Thymus (tissue), 14 donors: ENCODE results near the gene OTX2. TPM values are rescaled to one million over a fixed set of nuclear protein-coding genes. Genes with fewer than 3 reads are reported as not detected.

Experiments
- DNase-seq, 9 donors: peaks; one replicate each; pipeline ENCODE4 v3.0.0-alpha.2; 2013; ENCODE audit warnings: low spot score in 9 of 9, low read depth in 6 of 9, missing footprints in 1 of 9
- H3K27ac ChIP-seq, 2 donors: one replicate each; pipeline ENCODE4 v1.5.1; 2013; ENCODE audit warnings: control low read depth in 1 of 2, low read depth in 1 of 2, low read length in 1 of 2, mild to moderate bottlenecking in 1 of 2, moderate library complexity in 1 of 2
- H3K27me3 ChIP-seq, 2 donors: one replicate each; pipeline ENCODE4 v1.5.1; 2013; ENCODE audit warnings: low read length in 1 of 2; ENCODE audit not compliant: control insufficient read depth in 2 of 2, insufficient read depth in 1 of 2
- H3K36me3 ChIP-seq, 2 donors: one replicate each; pipeline ENCODE4 v1.5.1; 2013; ENCODE audit warnings: low read length in 1 of 2, mild to moderate bottlenecking in 1 of 2, moderate library complexity in 1 of 2; ENCODE audit not compliant: control insufficient read depth in 2 of 2, insufficient read depth in 2 of 2
- H3K4me1 ChIP-seq, 2 donors: one replicate each; pipeline ENCODE4 v1.5.1; 2013; ENCODE audit warnings: low read length in 2 of 2; ENCODE audit not compliant: control insufficient read depth in 2 of 2, insufficient read depth in 2 of 2
- H3K4me3 ChIP-seq, 2 donors: one replicate each; pipeline ENCODE4 v1.5.1; 2013; ENCODE audit warnings: low read length in 2 of 2, control low read depth in 1 of 2, mild to moderate bottlenecking in 1 of 2
- H3K9me3 ChIP-seq, 2 donors: one replicate each; pipeline ENCODE4 v1.5.1; 2013; ENCODE audit warnings: low read length in 1 of 2, mild to moderate bottlenecking in 1 of 2; ENCODE audit not compliant: control insufficient read depth in 2 of 2, insufficient read depth in 1 of 2
- WGBS: extraction: QIAGEN DNeasy Blood & Tissue Kit; methylation state at CpG from one replicate; pipeline ENCODE4 v1.1.7; 2013; 5-methylcytosine and 5-hydroxymethylcytosine counted together
- long read RNA-seq, 10 donors: transcript quantifications; one replicate each; lab custom pipeline, GENCODE V29; 2026
- polyA plus RNA-seq: library from polyadenylated mRNA; stranded (reverse); fragments of 200-250 nt; gene quantifications from one replicate; pipeline ENCODE4 v1.2.3, GENCODE V29; 2013
- total RNA-seq: library from RNA; stranded (reverse); fragments of 120-200 nt; gene quantifications from one replicate; pipeline ENCODE4 v1.2.4, GENCODE V29; 2013
- donor health status: healthy.

OTX2 gene
- total RNA-seq (0.14 TPM), polyA plus RNA-seq (0.11 TPM)
- long read RNA-seq, donor 1 = 0 reads
- long read RNA-seq, donor 2 = 0 reads
- long read RNA-seq, donor 3 = 0 reads
- long read RNA-seq, donor 4 = 0 reads
- long read RNA-seq, donor 5 = 0 reads
- long read RNA-seq, donor 6 = 0 reads
- long read RNA-seq, donor 7 = 0 reads
- long read RNA-seq, donor 8 = 0 reads
- long read RNA-seq, donor 9 = 0 reads
- long read RNA-seq, donor 10 = 0 reads

- Histone ChIP-seq H3K27ac (no peak within 1 kb of the TSS), H3K4me3 (no peak within 1 kb of the TSS), H3K4me1 (no peaks in the 10 kb centered on the region), H3K9me3 (no peaks in the 10 kb centered on the region), H3K27me3 (peaks cover 80 to 99% of the 10 kb centered on the region in 2 donors), H3K36me3 (no peaks in the 10 kb centered on the region)
- 13% methylated on average over 15 of the region's 15 CpGs for WGBS
- no peak for DNase-seq
These were observed at the start of gene OTX2 for GRCh38 chr14:56810147-56810719. Gene OTX2, minus strand, starts transcription at chr14:56810479. Its CDS starts 5,023 bp downstream, at chr14:56805456.

- no peak overlapping the region for H3K27ac ChIP-seq
- no peaks in the 10 kb centered on the region for H3K36me3 ChIP-seq
- H3K4me1 ChIP-seq = no peaks in the 10 kb centered on the region
- WGBS = 30% methylated on average over 8 of the region's 8 CpGs
- no peak overlapping the region for H3K4me3 ChIP-seq
- no peak for DNase-seq
- peaks cover 0 to 14% of the 10 kb centered on the region in 2 donors for H3K27me3 ChIP-seq
- H3K9me3 ChIP-seq = no peaks in the 10 kb centered on the region
These were observed 48.1 kb upstream of the OTX2 start for GRCh38 chr14:56858422-56858821.

- 87% methylated on average over 6 of the region's 6 CpGs for WGBS
- no peaks in the 10 kb centered on the region for H3K9me3 ChIP-seq
- DNase-seq = no peak
- H3K4me3 ChIP-seq = no peak overlapping the region
- no peaks in the 10 kb centered on the region for H3K36me3 ChIP-seq
- H3K27ac ChIP-seq = no peak overlapping the region
- peaks cover 0 to 14% of the 10 kb centered on the region in 2 donors for H3K27me3 ChIP-seq
- H3K4me1 ChIP-seq = no peaks in the 10 kb centered on the region
These were observed 46.9 kb upstream of the OTX2 start for GRCh38 chr14:56857216-56857615.

- DNase-seq = no peak
- H3K27ac ChIP-seq = no peak overlapping the region
- 6% methylated on average over 9 of the region's 9 CpGs for WGBS
- no peaks in the 10 kb centered on the region for H3K36me3 ChIP-seq
- H3K4me3 ChIP-seq = no peak overlapping the region
- peaks cover 0 to 14% of the 10 kb centered on the region in 2 donors for H3K27me3 ChIP-seq
- H3K9me3 ChIP-seq = no peaks in the 10 kb centered on the region
- no peaks in the 10 kb centered on the region for H3K4me1 ChIP-seq
These were observed 45.7 kb upstream of the OTX2 start for GRCh38 chr14:56855891-56856461.

- Histone ChIP-seq H3K27ac (no peak overlapping the region), H3K4me1 (no peaks in the 10 kb centered on the region), H3K36me3 (no peaks in the 10 kb centered on the region), H3K27me3 (peaks cover 0 to 14% of the 10 kb centered on the region in 2 donors), H3K4me3 (no peak overlapping the region), H3K9me3 (no peaks in the 10 kb centered on the region)
- 64% methylated on average over 2 of the region's 2 CpGs for WGBS
- no peak for DNase-seq
These were observed 44.0 kb upstream of the OTX2 start for GRCh38 chr14:56854325-56854724.

GRCh38 chr14:56846970-56847930 lies 37.0 kb upstream of the OTX2 start:
- Histone ChIP-seq H3K36me3 (no peaks in the 10 kb centered on the region), H3K27ac (no peak overlapping the region), H3K4me1 (no peaks in the 10 kb centered on the region), H3K27me3 (peaks cover 8 to 18% of the 10 kb centered on the region in 2 donors), H3K9me3 (no peaks in the 10 kb centered on the region), H3K4me3 (no peak overlapping the region)
- 40% methylated on average over 11 of the region's 11 CpGs for WGBS
- DNase-seq = no peak

GRCh38 chr14:56844406-56845002 lies 34.2 kb upstream of the OTX2 start:
- Histone ChIP-seq H3K27ac (no peak overlapping the region), H3K36me3 (no peaks in the 10 kb centered on the region), H3K4me3 (no peak overlapping the region), H3K4me1 (no peaks in the 10 kb centered on the region), H3K9me3 (no peaks in the 10 kb centered on the region), H3K27me3 (peaks cover 8 to 18% of the 10 kb centered on the region in 2 donors)
- no peak for DNase-seq
- WGBS = 20% methylated on average over 16 of the region's 16 CpGs

- H3K4me1 ChIP-seq = no peaks in the 10 kb centered on the region
- WGBS = 93% methylated on average over 3 of the region's 3 CpGs
- no peaks in the 10 kb centered on the region for H3K9me3 ChIP-seq
- no peak overlapping the region for H3K4me3 ChIP-seq
- DNase-seq = no peak
- peaks cover 8 to 15% of the 10 kb centered on the region in 2 donors for H3K27me3 ChIP-seq
- H3K27ac ChIP-seq = no peak overlapping the region
- H3K36me3 ChIP-seq = no peaks in the 10 kb centered on the region
These were observed 31.3 kb upstream of the OTX2 start for GRCh38 chr14:56841611-56842010.
